ENCODE results near the gene RNF5.

Gene RNF5

GRCh38 chr6:32215617-32216016 is 37.4 kb downstream of the RNF5 start:
- H3K9me3 ChIP-seq (ENCODE audit: insufficient read depth, low read length) = no peaks in the 10 kb centered on the region
- no peak overlapping the region for H3K9ac ChIP-seq (ENCODE audit: insufficient read length, low read depth)
- TF ChIP-seq ZNF274 (IDR thresholded peaks at IDR 0.05; ENCODE audit: low read depth, low read length) (no peak), YY1 (IDR thresholded peaks at IDR 0.05; ENCODE audit: insufficient read depth, insufficient read length) (no peak), SUZ12 (IDR thresholded peaks at IDR 0.05; ENCODE audit: extremely low read depth, insufficient read depth, insufficient read length) (no peak)
- no peaks in the 10 kb centered on the region for H3K36me3 ChIP-seq (ENCODE audit: insufficient read depth, insufficient read length, low read length)
- no peak overlapping the region for H3K4me3 ChIP-seq (ENCODE audit: insufficient read length, low read depth)
- DNase-seq (ENCODE audit: low read depth, low spot score) = no peak
- H3K27me3 ChIP-seq (ENCODE audit: insufficient read depth, insufficient read length) = no peaks in the 10 kb centered on the region
- no peaks in the 10 kb centered on the region for H3K4me1 ChIP-seq (ENCODE audit: insufficient read depth, insufficient read length)

DNA sequence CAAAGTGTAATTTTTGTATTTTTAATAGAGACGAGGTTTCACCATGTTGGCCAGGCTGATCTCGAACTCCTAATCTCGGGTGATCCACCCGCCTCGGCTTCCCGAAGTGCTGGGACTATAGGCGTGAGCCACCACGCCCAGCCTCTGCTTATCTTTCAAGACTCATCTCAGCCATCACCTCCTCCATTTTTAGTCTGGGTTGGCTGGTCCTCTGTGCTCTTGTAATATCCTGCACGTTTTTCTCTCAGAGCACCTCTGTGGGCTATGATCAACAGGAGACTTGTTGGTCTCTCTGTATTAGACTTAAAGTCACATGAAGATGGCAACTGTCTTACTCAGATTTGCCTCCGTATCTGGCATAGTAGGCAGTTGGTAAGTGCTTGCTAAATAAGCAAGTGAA is 38.1 kb downstream of the RNF5 start:
- TF ChIP-seq ZNF274 (IDR thresholded peaks at IDR 0.05; ENCODE audit: low read depth, low read length) (no peak), SUZ12 (IDR thresholded peaks at IDR 0.05; ENCODE audit: extremely low read depth, insufficient read depth, insufficient read length) (no peak), YY1 (IDR thresholded peaks at IDR 0.05; ENCODE audit: insufficient read depth, insufficient read length) (no peak)
- no peak overlapping the region for H3K9ac ChIP-seq (ENCODE audit: insufficient read length, low read depth)
- no peak overlapping the region for H3K4me3 ChIP-seq (ENCODE audit: insufficient read length, low read depth)
- no peaks in the 10 kb centered on the region for H3K36me3 ChIP-seq (ENCODE audit: insufficient read depth, insufficient read length, low read length)
- H3K4me1 ChIP-seq (ENCODE audit: insufficient read depth, insufficient read length) = no peaks in the 10 kb centered on the region
- no peaks in the 10 kb centered on the region for H3K9me3 ChIP-seq (ENCODE audit: insufficient read depth, low read length)
- H3K27me3 ChIP-seq (ENCODE audit: insufficient read depth, insufficient read length) = no peaks in the 10 kb centered on the region
- DNase-seq (ENCODE audit: low read depth, low spot score) = no peak

DNA sequence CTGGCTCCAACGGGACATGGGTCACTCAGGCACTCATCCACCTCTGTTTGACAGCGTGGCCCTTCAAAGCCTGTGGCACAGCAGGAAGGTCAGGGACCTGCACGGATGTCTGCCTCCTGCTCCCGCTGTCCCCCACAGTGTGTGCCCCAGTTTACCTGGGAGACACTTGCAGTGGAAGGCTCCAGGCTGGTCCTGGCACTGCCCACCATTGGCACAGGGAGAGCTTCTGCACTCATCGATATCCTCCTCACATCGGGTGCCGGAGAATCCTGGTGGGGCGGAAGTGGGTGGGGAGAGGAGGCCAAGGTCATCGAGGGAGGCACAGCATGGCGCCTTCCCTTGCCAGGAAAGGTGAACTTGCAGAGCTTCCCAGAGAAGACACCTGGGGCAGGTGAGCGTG is 38.8 kb downstream of the RNF5 start:
- H3K9ac ChIP-seq (ENCODE audit: insufficient read length, low read depth) = no peak overlapping the region
- no peak overlapping the region for H3K4me3 ChIP-seq (ENCODE audit: insufficient read length, low read depth)
- H3K36me3 ChIP-seq (ENCODE audit: insufficient read depth, insufficient read length, low read length) = no peaks in the 10 kb centered on the region
- no peak for TF ChIP-seq YY1 (IDR thresholded peaks at IDR 0.05; ENCODE audit: insufficient read depth, insufficient read length)
- TF ChIP-seq ZNF274 (IDR thresholded peaks at IDR 0.05; ENCODE audit: low read depth, low read length) = no peak
- TF ChIP-seq SUZ12 (IDR thresholded peaks at IDR 0.05; ENCODE audit: extremely low read depth, insufficient read depth, insufficient read length) = no peak
- no peaks in the 10 kb centered on the region for H3K4me1 ChIP-seq (ENCODE audit: insufficient read depth, insufficient read length)
- H3K9me3 ChIP-seq (ENCODE audit: insufficient read depth, low read length) = no peaks in the 10 kb centered on the region
- H3K27me3 ChIP-seq (ENCODE audit: insufficient read depth, insufficient read length) = no peaks in the 10 kb centered on the region
- no peak for DNase-seq (ENCODE audit: low read depth, low spot score)

GRCh38 chr6:32218167-32218566 is 40.0 kb downstream of the RNF5 start:
- Histone ChIP-seq H3K9me3 (ENCODE audit: insufficient read depth, low read length) (no peaks in the 10 kb centered on the region), H3K4me3 (ENCODE audit: insufficient read length, low read depth) (no peak overlapping the region), H3K36me3 (ENCODE audit: insufficient read depth, insufficient read length, low read length) (no peaks in the 10 kb centered on the region), H3K4me1 (ENCODE audit: insufficient read depth, insufficient read length) (no peaks in the 10 kb centered on the region), H3K9ac (ENCODE audit: insufficient read length, low read depth) (no peak overlapping the region), H3K27me3 (ENCODE audit: insufficient read depth, insufficient read length) (no peaks in the 10 kb centered on the region)
- no peak for TF ChIP-seq ZNF274 (IDR thresholded peaks at IDR 0.05; ENCODE audit: low read depth, low read length)
- TF ChIP-seq SUZ12 (IDR thresholded peaks at IDR 0.05; ENCODE audit: extremely low read depth, insufficient read depth, insufficient read length) = no peak
- TF ChIP-seq YY1 (IDR thresholded peaks at IDR 0.05; ENCODE audit: insufficient read depth, insufficient read length) = no peak
- DNase-seq (ENCODE audit: low read depth, low spot score) = no peak

GRCh38 chr6:32220021-32220420 is 41.8 kb downstream of the RNF5 start:
- Histone ChIP-seq H3K36me3 (ENCODE audit: insufficient read depth, insufficient read length, low read length) (no peaks in the 10 kb centered on the region), H3K9me3 (ENCODE audit: insufficient read depth, low read length) (no peaks in the 10 kb centered on the region), H3K9ac (ENCODE audit: insufficient read length, low read depth) (no peak overlapping the region), H3K4me3 (ENCODE audit: insufficient read length, low read depth) (no peak overlapping the region), H3K27me3 (ENCODE audit: insufficient read depth, insufficient read length) (no peaks in the 10 kb centered on the region), H3K4me1 (ENCODE audit: insufficient read depth, insufficient read length) (no peaks in the 10 kb centered on the region)
- TF ChIP-seq ZNF274 (IDR thresholded peaks at IDR 0.05; ENCODE audit: low read depth, low read length) (no peak), YY1 (IDR thresholded peaks at IDR 0.05; ENCODE audit: insufficient read depth, insufficient read length) (no peak), SUZ12 (IDR thresholded peaks at IDR 0.05; ENCODE audit: extremely low read depth, insufficient read depth, insufficient read length) (no peak)
- no peak for DNase-seq (ENCODE audit: low read depth, low spot score)

- H3K9ac ChIP-seq (ENCODE audit: insufficient read length, low read depth) = no peak overlapping the region
- H3K4me1 ChIP-seq (ENCODE audit: insufficient read depth, insufficient read length) = no peaks in the 10 kb centered on the region
- no peaks in the 10 kb centered on the region for H3K9me3 ChIP-seq (ENCODE audit: insufficient read depth, low read length)
- H3K4me3 ChIP-seq (ENCODE audit: insufficient read length, low read depth) = no peak overlapping the region
- no peaks in the 10 kb centered on the region for H3K27me3 ChIP-seq (ENCODE audit: insufficient read depth, insufficient read length)
- TF ChIP-seq ZNF274 (IDR thresholded peaks at IDR 0.05; ENCODE audit: low read depth, low read length) = no peak
- no peak for TF ChIP-seq YY1 (IDR thresholded peaks at IDR 0.05; ENCODE audit: insufficient read depth, insufficient read length)
- no peak for TF ChIP-seq SUZ12 (IDR thresholded peaks at IDR 0.05; ENCODE audit: extremely low read depth, insufficient read depth, insufficient read length)
- H3K36me3 ChIP-seq (ENCODE audit: insufficient read depth, insufficient read length, low read length) = no peaks in the 10 kb centered on the region
- DNase-seq (ENCODE audit: low read depth, low spot score) = no peak
These were observed 44.4 kb downstream of the RNF5 start for GRCh38 chr6:32222333-32223230.

All from NT2/D1 (cell line).